Endothelial cell of umbilical vein (primary cell): Measurements from ENCODE around the gene KCNB1.

Experiments used
- MYC ChIP-seq: IDR thresholded peaks from one replicate; pipeline ENCODE4 v1.6.1; 2011; ENCODE audit warnings: mild to moderate bottlenecking, low read depth, low read length
- POLR2A ChIP-seq: IDR thresholded peaks from 2 replicates; pipeline ENCODE4 v1.6.1; 2012; ENCODE audit warnings: low read depth, mild to moderate bottlenecking, control low read depth, low read length
- POLR2AphosphoS5 ChIP-seq: IDR thresholded peaks from 2 replicates; pipeline ENCODE4 v1.6.1; 2012; ENCODE audit warnings: low read depth, mild to moderate bottlenecking, control low read depth, low read length, moderate library complexity; ENCODE audit not compliant: insufficient read depth
- TF ChIP-seq, protein P1 (sequence below): IDR thresholded peaks from 2 replicates; pipeline ENCODE4 v1.6.1; 2011; ENCODE audit not compliant: insufficient read depth, insufficient read length
- TF ChIP-seq, protein P2 (sequence below), 2 donors: IDR thresholded peaks; 1 replicate in 1 of 2; 2 replicates in 1 of 2; pipeline ENCODE4 v1.5.1; 2011; ENCODE audit warnings: low read length in 2 of 2, mild to moderate bottlenecking in 2 of 2, moderate library complexity in 2 of 2, control low read depth in 1 of 2, inconsistent platforms in 1 of 2, low read depth in 1 of 2; ENCODE audit not compliant: insufficient read depth in 1 of 2; ENCODE audit errors: extremely low read depth in 1 of 2

DNA sequence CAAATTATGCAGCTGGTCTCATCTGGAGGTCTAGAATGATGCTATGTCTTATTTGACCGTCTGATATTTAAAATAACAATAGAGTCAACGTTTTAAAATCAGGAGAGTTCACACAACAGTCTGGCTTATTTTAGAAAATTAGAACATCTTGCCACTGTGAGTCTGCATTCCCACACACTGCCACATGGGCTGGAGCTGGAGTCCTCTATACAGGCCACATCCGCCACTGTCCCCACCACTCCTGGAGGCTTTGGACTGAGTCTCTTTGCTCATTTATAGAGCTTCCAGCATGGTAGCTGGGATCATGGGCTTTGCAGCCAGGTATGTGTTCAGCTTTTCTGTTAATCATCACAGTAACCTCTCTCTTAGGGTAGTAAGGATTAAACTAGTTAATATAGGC lies 135.8 kb downstream of the KCNB1 start:
- TF ChIP-seq, protein P1, sequence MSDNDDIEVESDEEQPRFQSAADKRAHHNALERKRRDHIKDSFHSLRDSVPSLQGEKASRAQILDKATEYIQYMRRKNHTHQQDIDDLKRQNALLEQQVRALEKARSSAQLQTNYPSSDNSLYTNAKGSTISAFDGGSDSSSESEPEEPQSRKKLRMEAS = no peak
- TF ChIP-seq, protein P2, sequence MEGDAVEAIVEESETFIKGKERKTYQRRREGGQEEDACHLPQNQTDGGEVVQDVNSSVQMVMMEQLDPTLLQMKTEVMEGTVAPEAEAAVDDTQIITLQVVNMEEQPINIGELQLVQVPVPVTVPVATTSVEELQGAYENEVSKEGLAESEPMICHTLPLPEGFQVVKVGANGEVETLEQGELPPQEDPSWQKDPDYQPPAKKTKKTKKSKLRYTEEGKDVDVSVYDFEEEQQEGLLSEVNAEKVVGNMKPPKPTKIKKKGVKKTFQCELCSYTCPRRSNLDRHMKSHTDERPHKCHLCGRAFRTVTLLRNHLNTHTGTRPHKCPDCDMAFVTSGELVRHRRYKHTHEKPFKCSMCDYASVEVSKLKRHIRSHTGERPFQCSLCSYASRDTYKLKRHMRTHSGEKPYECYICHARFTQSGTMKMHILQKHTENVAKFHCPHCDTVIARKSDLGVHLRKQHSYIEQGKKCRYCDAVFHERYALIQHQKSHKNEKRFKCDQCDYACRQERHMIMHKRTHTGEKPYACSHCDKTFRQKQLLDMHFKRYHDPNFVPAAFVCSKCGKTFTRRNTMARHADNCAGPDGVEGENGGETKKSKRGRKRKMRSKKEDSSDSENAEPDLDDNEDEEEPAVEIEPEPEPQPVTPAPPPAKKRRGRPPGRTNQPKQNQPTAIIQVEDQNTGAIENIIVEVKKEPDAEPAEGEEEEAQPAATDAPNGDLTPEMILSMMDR (IDR thresholded peaks at IDR 0.05; ENCODE audit: extremely low read depth in 1 of 2, insufficient read depth in 1 of 2, low read depth in 1 of 2, low read length in 2 of 2) = no peak
- no peak for TF ChIP-seq POLR2AphosphoS5
- no peak for TF ChIP-seq MYC
- TF ChIP-seq POLR2A = no peak
